GM23248 (cell line): ENCODE measurements around the gene CLK3.

ENCODE experiments used
- EZH2 ChIP-seq: fragments of 200-600 bp; sonication (generic); IDR thresholded peaks from 2 replicates; pipeline ENCODE4 v1.6.1; 2018; ENCODE audit warnings: antibody characterized with exemption, mild to moderate bottlenecking; ENCODE audit not compliant: insufficient read depth, poor library complexity, severe bottlenecking
- EZH2phosphoT487 ChIP-seq: fragments of 200-600 bp; sonication (generic); IDR thresholded peaks from 2 replicates; pipeline ENCODE4 v1.6.1; 2018; ENCODE audit warnings: antibody characterized with exemption, moderate library complexity, mild to moderate bottlenecking, low read depth; ENCODE audit not compliant: insufficient read depth

DNA sequence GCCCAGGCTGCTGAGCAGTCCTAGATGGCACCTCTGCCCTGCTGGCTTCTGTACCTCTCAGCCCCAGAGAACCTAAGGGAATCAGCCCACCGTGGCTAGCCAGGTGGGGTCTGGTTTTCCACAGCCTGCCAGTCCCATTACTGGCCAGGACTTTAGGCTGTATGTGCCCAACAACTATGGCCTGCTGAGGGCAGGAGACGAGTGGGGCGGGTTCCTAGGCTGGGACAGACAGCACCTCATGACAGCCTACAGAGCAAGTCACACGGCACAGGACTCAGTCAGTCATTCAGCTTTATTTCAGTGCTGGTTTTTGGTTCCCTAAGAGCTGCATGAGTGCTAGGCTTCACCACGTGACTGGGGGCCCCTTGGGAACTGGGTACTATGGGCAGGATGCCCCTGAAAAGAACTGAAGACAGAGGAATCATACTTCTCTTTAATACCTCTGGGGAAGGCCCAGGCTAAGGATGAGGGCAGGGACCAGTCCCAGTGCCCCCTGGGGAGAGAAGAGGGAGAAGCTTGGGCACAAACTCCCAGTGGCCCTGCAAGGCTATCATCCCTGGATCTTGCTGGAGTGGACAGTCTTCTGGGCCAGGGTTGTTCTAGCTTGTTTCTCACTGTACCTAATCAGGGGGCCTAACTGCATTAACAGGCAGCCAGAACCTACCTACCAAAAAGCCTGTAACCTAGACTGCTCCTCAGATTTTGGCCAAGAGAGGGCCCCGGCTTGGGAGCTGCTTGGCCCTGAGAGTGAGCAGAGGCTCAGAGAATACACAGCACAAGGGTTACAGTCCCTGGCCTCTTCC, 14.8 kb downstream of the CLK3 start:
- no peak for TF ChIP-seq EZH2
- no peak for TF ChIP-seq EZH2phosphoT487
